GM23248 (cell line): ENCODE measurements around the gene VWF. TPM values are rescaled to one million over a fixed set of nuclear protein-coding genes. Genes with fewer than 3 reads are reported as not detected.

Source experiments
- DNase-seq: peaks from one replicate; pipeline ENCODE4 v3.0.0-alpha.2; 2015
- H2AFZ ChIP-seq: fragments of 200-600 bp; sonication (generic); 2 replicates; pipeline ENCODE4 v1.6.1; 2016; ENCODE audit warnings: antibody characterized with exemption
- H3F3A ChIP-seq: fragments of 200-600 bp; sonication (generic); 2 replicates; pipeline ENCODE4 v1.6.1; 2016; ENCODE audit warnings: mild to moderate bottlenecking, antibody characterized with exemption, mixed run types; ENCODE audit not compliant: insufficient read depth
- H3K27ac ChIP-seq: fragments of 200-600 bp; sonication (generic); 2 replicates; pipeline ENCODE4 v1.5.1; 2016; ENCODE audit warnings: mild to moderate bottlenecking
- H3K27me3 ChIP-seq: fragments of 200-600 bp; sonication (generic); replicated peaks from 2 replicates; pipeline ENCODE4 v1.6.1; 2016; ENCODE audit warnings: mild to moderate bottlenecking; ENCODE audit not compliant: insufficient read depth
- H3K36me3 ChIP-seq: fragments of 200-600 bp; sonication (generic); 2 replicates; pipeline ENCODE4 v1.6.1; 2016; ENCODE audit warnings: low read depth, mild to moderate bottlenecking
- H3K4me1 ChIP-seq: fragments of 200-600 bp; sonication (generic); 2 replicates; pipeline ENCODE4 v1.6.1; 2016; ENCODE audit warnings: mild to moderate bottlenecking; ENCODE audit not compliant: insufficient read depth
- H3K4me2 ChIP-seq: fragments of 200-600 bp; sonication (generic); one replicate; pipeline ENCODE4 v1.6.1; 2016; ENCODE audit warnings: mild to moderate bottlenecking; ENCODE audit not compliant: unreplicated experiment
- H3K4me3 ChIP-seq: fragments of 200-600 bp; sonication (generic); 2 replicates; pipeline ENCODE4 v1.5.1; 2016; ENCODE audit warnings: mild to moderate bottlenecking
- H3K79me2 ChIP-seq: fragments of 200-600 bp; sonication (generic); 2 replicates; pipeline ENCODE4 v1.6.1; 2016; ENCODE audit warnings: mild to moderate bottlenecking; ENCODE audit not compliant: insufficient read depth
- H3K9ac ChIP-seq: fragments of 200-600 bp; sonication (generic); 2 replicates; pipeline ENCODE4 v1.6.1; 2016; ENCODE audit warnings: mild to moderate bottlenecking
- H3K9me2 ChIP-seq: fragments of 200-600 bp; sonication (generic); 2 replicates; pipeline ENCODE4 v1.6.1; 2016; ENCODE audit warnings: mixed run types, mild to moderate bottlenecking, moderate library complexity; ENCODE audit not compliant: insufficient read depth
- H3K9me3 ChIP-seq: fragments of 200-600 bp; sonication (generic); one replicate; pipeline ENCODE4 v1.6.1; 2017; ENCODE audit warnings: low read depth
- H4K20me1 ChIP-seq: fragments of 200-600 bp; sonication (generic); 2 replicates; pipeline ENCODE4 v1.6.0; 2016; ENCODE audit not compliant: insufficient read depth
- EZH2 ChIP-seq: fragments of 200-600 bp; sonication (generic); IDR thresholded peaks from 2 replicates; pipeline ENCODE4 v1.6.1; 2018; ENCODE audit warnings: antibody characterized with exemption, mild to moderate bottlenecking; ENCODE audit not compliant: insufficient read depth, poor library complexity, severe bottlenecking
- EZH2phosphoT487 ChIP-seq: fragments of 200-600 bp; sonication (generic); IDR thresholded peaks from 2 replicates; pipeline ENCODE4 v1.6.1; 2018; ENCODE audit warnings: antibody characterized with exemption, moderate library complexity, mild to moderate bottlenecking, low read depth; ENCODE audit not compliant: insufficient read depth
- WGBS, 2 experiments: methylation state at CpG; one replicate each; pipeline ENCODE4 v1.1.6; 2015 to 2017; ENCODE audit warnings: low lambda C conversion rate in 2 of 2, low coverage in 1 of 2; ENCODE audit errors: missing lambda C conversion rate in 2 of 2; 5-methylcytosine and 5-hydroxymethylcytosine counted together
- in situ Hi-C: fragments of 300-500 bp; cut with MboI; formaldehyde crosslinking; loops from 2 replicates; pipeline ENCODE4 v1.15.0; 2020
- polyA plus RNA-seq: library from polyadenylated mRNA; unstranded; fragments of >200 nt; fragmentation: Nextera tagmentation; extraction: Ambion mirVana; gene quantifications from 2 replicates; pipeline ENCODE4 v1.2.1, GENCODE V29; 2016
- total RNA-seq: library from RNA; depleted of rRNA; stranded (reverse); fragments of >200 nt; shearing (Covaris generic); gene quantifications from 2 replicates; pipeline ENCODE4 v1.2.3, GENCODE V29; 2014

Gene VWF
- total and polyA plus RNA-seq, 2 experiments from 2014 or later, result 0.14 TPM; not detected in 1

DNA sequence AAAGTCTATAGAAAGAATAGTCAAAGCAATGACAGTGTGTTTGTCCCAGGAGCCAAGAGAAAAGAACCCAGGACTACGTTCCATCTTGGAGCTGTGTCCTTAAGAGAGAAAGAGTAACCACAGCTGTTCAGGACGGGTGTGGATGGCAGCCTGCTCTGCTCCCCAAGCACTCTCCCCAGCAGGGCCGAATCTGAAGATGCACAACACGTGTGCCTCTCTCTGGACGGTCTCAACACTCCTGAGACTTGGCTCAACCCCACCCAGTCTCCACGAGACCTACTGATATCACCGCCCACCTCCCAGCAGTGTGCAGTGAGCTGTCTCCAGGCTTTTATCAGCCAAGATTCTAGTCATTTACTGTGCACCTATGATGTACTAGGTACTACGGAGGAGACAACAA is 152.1 kb downstream of the VWF start:
- Histone ChIP-seq H2AFZ (no peak overlapping the region), H3K9me3 (no peaks in the 10 kb centered on the region), H3K36me3 (no peaks in the 10 kb centered on the region), H3K4me1 (no peaks in the 10 kb centered on the region), H3K9me2 (no peaks in the 10 kb centered on the region), H3K9ac (no peak overlapping the region), H3K27ac (no peak overlapping the region), H3K4me3 (no peak overlapping the region), H3K79me2 (no peaks in the 10 kb centered on the region), H3K4me2 (no peak overlapping the region), H3F3A (no peaks in the 10 kb centered on the region), H3K27me3 (peaks cover 25% of the 10 kb centered on the region), H4K20me1 (no peaks in the 10 kb centered on the region)
- in situ Hi-C loops, result no loop called here
- no peak for DNase-seq
- TF ChIP-seq EZH2phosphoT487 (no peak), EZH2 (no peak)
- 39 to 47% methylated on average over 8 of the region's 8 CpGs for WGBS, 2 experiments

DNA sequence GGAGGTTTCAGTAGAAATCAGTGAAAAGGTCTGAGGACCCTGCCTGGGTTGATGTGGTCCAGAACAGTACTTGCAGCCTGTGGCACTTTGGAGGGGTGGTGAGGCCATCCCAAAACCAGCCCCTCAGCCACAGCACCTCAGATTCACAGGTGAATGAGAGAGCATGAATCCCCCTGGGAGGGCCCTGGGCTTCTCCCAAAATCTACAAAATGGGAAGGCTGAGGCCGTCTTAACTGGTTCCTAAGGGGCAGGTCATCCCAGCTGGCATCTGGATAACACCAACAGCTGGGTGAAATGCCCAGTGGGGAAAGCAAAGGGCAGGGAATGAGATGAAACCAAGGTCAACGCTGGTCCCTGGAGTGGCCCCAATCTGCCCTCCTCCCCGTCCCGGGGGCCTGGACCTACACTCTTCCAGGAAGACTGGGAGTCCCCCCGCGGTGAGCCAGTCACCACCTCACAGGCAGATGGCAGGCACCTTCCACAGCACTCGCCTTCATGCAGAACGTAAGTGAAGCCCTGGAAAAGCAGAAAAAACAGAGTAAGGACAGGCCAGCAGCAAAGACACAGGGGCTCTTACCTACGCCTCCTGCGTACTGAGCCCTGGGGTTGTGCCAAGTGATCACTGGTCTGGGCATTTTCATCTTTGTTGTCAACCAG is 153.1 kb downstream of the VWF start:
- TF ChIP-seq EZH2, result no peak
- no peak for TF ChIP-seq EZH2phosphoT487
- H3K27ac ChIP-seq, result no peak overlapping the region
- H3F3A ChIP-seq, result no peaks in the 10 kb centered on the region
- no peaks in the 10 kb centered on the region for H3K79me2 ChIP-seq
- no peaks in the 10 kb centered on the region for H3K36me3 ChIP-seq
- H3K9me3 ChIP-seq, result no peaks in the 10 kb centered on the region
- H3K9me2 ChIP-seq, result no peaks in the 10 kb centered on the region
- no peak overlapping the region for H3K4me3 ChIP-seq
- H2AFZ ChIP-seq, result no peak overlapping the region
- no peak for DNase-seq
- WGBS, 2 experiments, result 48 to 56% methylated on average over 10 of the region's 10 CpGs
- H3K4me2 ChIP-seq, result no peak overlapping the region
- peaks cover 16% of the 10 kb centered on the region for H3K27me3 ChIP-seq
- H3K9ac ChIP-seq, result no peak overlapping the region
- in situ Hi-C loops, result no loop called here
- no peaks in the 10 kb centered on the region for H4K20me1 ChIP-seq
- no peaks in the 10 kb centered on the region for H3K4me1 ChIP-seq

DNA sequence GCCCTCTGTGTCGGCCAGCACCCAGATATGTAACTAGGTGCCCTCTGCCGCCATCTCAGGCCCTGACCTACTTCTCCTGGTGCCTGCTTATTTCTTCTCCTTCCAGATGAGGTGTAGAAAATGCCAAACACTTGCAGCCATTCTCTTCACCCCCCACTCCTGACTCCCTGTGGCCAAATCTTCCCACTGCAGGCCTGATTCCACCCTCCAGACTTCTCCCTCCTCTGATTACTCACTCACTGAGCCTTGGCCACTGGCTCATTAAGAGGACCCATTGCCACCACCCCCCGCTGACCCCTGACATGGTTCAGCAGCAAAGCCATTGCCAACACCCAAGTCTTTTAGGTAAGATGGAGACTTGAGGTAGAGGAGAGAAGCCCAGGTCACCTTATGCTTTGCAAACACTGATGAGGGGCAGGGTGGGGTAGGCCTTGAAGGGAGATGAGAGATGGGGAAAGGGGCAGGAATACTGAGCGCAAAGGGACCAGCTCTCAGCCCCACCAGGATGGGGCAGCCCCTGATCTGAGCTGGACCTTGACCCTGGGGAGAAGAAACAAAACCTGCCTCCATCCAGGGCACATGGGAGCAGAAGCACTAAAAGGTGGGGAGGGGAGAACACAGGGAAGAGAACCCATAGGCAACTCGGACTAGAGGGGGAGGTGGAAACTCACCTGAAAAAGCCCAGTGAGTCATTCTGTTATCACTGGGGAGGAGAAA is 154.3 kb downstream of the VWF start:
- Histone ChIP-seq H3K36me3 (no peaks in the 10 kb centered on the region), H3K27ac (no peak overlapping the region), H3F3A (no peaks in the 10 kb centered on the region), H3K4me2 (no peak overlapping the region), H4K20me1 (no peaks in the 10 kb centered on the region), H3K9ac (no peak overlapping the region), H3K9me3 (no peaks in the 10 kb centered on the region), H3K9me2 (no peaks in the 10 kb centered on the region), H2AFZ (no peak overlapping the region), H3K4me3 (no peak overlapping the region), H3K79me2 (no peaks in the 10 kb centered on the region), H3K4me1 (no peaks in the 10 kb centered on the region), H3K27me3 (peaks cover 12% of the 10 kb centered on the region)
- TF ChIP-seq EZH2 (no peak), EZH2phosphoT487 (no peak)
- in situ Hi-C loops, result no loop called here
- 40 to 60% methylated on average over 4 to 5 of the region's 5 CpGs for WGBS, 2 experiments
- peak; percentile 24 for DNase-seq

DNA sequence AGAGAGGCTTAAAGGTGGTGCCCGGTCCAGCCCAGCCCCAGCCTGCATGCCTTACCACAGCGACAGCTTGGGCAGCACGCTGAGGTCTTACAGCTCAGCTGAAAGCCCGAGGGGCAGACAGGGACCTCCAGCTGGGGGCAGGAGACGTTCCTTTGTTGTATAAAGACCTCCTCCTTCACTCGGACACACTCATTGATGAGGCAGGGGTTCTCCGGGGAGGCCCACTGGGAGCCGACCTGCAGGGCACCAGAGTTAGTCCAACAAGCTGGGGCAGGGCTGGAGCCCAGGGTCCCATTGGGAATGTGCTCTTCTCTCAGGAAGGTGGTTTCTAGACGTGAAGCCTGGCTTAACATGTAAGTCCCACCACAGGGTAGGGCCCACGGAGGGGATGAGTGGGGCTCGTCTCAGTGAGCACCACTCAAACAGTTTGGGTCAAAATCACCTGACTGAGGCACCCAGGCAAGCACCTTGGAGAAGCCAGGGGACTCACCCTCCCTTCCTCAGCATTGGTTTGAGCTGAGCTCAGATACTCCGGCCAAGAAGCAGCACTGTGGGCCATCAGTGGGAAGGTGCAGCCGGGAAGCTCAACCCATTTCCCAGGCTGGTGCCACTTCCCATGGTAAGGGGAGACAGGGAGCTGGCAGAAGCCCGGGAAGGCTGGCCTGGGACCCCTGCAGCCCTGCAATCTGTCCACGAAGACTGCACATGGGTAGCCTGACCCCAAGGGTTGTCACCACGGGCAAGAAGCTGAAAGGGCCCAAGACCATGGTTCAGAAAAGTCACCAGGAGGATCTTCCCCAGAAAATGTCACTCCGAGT is 155.1 kb downstream of the VWF start:
- Histone ChIP-seq H3K27me3 (peaks cover 15% of the 10 kb centered on the region), H3K79me2 (no peaks in the 10 kb centered on the region), H3K27ac (no peak overlapping the region), H3F3A (no peaks in the 10 kb centered on the region), H3K9ac (no peak overlapping the region), H4K20me1 (no peaks in the 10 kb centered on the region), H3K4me3 (no peak overlapping the region), H3K4me1 (no peaks in the 10 kb centered on the region), H3K9me2 (no peaks in the 10 kb centered on the region), H3K9me3 (no peaks in the 10 kb centered on the region), H3K36me3 (no peaks in the 10 kb centered on the region), H2AFZ (no peak overlapping the region), H3K4me2 (no peak overlapping the region)
- DNase-seq, result no peak
- TF ChIP-seq EZH2phosphoT487 (no peak), EZH2 (no peak)
- 64 to 71% methylated on average over 16 to 17 of the region's 17 CpGs for WGBS, 2 experiments
- in situ Hi-C loops, result no loop called here
